Stimulated activated CD4-positive, alpha-beta T cell treated with anti-CD3 and anti-CD28 coated beads, TNF-alpha, amount 100 ng/mL, for 48 hours (primary cell): ENCODE measurements around the gene PDE3B.
"Not testable (repeated sequence)": the region's sequence is repeated elsewhere in the genome, so short reads cannot be mapped to it uniquely, and the experiment has no call there.

Experiments
- DNase-seq, 3 donors: peaks; one replicate each; pipeline ENCODE4 v3.0.0-alpha.2; 2020; ENCODE audit warnings: low read depth in 3 of 3

The PDE3B gene

DNA sequence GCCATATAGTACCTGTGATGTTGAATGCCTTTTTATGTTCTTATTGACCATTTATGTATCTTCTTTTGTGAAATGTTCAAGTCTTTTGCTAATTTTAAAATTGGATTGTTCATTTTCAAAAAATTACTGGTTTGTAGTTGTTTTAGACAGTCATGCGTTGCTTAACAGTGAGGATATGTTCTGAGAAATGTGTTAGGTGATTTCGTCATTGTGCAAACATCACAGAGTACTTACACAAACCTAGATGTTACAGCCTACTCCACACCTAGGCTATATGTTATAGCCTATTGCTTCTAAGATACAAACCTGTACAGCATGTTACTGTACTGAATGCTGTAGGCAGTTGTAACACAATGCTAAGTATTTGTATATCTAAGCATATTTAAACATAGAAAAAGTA is 32.5 kb downstream of the PDE3B start:
- DNase-seq: no peak

DNA sequence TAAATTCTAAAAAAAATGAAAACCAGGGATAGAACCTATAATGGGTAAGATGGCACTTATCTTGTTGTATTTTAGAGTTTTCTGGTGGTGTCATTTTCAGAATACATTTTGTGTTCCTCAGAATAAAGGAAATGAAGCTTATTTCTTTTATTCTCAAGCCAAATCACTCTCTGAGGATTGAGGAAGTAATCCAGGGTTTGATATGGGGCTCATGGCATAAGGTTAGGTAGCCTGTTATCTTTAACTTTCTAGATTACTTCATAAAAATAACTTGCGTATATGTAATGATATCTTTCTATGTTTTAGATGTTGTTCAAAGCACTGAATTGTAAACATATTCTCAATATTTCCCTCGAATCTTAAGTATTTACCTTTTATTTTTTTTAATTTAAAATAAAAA is 33.5 kb downstream of the PDE3B start:
- no peak for DNase-seq

DNA sequence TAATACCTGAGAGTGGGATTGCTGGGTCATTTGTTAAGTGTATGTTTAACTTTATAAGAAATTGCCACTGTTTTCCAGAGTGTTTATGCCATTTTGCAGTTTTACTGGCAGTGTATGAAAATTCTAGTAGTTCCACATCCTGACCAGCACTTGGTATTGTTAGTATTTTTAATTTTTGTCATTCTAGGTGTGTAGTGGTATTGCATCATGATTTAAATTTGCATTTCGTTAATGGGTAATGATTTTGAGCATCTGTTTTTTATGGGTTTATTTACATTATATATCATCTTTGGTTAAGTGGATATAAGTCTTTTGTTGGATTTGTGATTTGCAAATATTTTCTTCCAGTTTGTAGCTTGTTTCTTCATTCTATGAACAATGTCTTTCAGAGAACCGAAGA is 34.7 kb downstream of the PDE3B start:
- DNase-seq: no peak

DNA sequence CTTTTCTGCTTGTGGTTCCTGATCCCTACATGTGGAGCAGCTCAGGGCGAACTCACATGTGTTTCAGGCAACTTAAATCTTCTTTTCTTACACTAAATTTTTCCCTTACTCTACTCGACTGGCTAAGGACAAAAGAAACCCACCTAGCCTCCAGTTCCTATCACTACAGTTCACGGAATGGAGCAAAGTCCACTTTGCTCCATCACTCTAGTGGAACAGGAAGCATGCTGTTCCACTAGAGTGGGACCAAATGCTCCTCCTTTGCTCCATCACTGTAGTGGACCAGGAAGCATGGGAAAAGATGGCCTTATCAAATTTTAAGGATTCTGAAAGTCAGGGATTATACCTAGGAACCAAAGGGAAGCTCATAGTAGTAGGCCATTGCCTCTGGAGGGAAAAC is 36.1 kb downstream of the PDE3B start:
- no peak for DNase-seq

DNA sequence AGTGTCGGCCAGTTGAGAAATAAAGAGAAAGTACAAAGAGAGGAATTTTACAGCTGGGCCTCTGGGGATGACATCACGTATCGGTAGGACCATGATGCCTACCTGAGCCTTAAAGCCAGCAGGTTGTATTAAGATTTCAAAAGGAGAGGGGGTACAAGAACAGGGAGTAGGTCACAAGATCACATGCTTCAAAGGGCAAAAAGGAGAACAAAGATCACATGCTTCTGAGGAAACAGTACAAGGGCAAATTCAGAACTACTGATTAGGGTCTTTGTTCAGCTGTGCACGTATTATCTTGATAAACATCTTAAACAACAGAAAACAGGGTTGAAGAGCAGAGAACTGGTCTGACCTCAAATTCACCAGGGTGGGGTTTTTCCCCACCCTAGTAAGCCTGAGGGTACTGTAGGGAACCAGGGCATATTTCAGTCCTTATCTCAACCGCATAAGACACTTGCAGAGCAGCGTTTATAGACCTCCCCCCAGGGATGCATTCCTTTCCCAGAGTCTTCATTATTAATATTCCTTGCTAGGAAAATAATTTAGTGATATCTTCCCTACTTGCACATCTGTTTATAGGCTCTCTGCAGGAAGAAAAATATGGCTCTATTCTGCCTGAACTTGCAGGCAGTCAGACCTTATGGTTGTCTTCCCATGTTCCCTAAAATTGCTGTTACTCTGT is 40.8 kb downstream of the PDE3B start:
- DNase-seq: not testable (repeated sequence)

DNA sequence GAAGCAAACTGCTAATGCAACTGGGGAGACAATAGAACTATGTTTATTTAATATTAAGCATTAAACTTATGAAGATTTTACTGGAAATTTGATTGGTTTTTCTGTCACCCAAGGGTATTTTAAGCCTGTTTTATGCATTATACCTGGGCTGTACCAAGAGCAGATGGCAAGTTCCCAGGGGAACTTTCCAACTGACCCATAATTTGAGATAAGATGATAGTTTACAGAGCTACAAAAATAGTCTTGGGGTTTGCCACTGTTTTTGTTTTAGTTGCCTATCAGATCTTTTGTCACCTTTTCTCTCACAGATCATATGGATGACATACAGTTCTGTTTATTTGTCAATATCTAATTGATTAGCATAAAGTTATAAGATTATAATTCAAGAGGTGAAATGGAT is 43.9 kb downstream of the PDE3B start:
- no peak for DNase-seq

DNA sequence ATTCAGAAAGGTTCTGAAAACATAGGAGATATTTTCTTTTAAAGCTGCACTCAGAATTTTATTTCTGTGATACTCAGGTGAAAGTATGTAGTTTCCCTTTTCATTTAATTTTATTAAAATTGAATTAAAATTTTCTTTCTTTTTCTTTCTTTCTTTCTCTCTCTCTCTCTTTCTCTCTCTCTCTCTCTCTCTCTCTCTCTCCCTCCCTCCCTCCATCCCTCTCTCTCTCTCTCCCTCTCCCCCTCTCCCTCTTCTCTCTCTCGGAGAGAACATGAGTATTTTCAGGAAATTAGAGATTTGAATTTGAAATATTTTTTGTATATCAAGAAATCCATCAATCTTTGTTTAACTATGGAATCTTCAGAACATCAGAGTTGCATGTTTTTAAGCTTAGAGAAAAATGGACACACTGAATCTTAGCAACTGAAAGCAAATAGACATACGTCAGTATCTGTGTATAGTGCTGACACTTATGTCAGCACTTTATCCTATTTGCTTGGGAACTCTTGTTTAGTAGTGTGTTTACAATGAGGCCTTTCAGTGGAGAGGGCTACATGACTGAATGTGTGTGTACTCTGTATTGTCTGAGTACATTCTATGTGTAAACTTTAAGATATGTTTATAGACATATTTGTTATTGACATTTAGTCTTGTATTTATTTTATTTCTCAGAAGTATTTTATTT is 44.5 kb downstream of the PDE3B start:
- DNase-seq: no peak

DNA sequence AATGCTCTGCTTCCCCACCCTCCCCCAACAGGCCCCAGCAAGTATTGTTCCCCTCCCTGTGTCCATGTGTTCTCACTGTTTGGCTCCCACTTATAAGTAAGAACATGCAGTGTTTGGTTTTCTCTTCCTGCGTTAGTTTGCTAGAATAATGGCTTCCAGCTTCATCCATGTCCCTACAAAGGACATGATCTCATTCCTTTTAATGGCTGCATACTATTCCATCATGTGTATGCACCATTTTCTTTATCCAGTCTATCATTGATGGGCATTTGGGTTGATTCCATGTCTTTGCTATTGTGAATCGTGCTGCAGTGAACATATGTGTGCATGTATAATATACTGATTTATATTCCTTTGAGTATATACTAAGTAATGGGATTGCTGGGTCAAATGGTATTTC is 52.1 kb downstream of the PDE3B start:
- not testable (repeated sequence) for DNase-seq

DNA sequence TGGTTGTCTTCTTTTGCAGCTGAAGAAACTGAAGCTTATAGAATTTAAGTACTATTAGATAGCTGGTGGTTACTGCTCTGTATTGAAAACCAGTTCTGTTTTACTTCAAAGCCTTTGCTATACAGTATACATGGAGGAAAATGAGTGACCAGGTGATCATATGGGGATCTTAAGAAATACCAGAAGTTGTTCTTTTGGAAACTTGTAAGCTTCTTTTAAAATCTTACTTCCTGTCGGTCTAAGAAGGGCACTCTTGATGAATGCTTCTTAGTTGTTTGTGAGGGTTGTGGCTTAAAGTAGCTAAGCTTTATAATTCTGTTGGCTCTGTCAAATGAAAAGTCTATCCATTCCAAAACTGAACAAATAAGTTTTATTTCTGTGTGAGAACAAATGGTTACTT is 55.2 kb downstream of the PDE3B start:
- DNase-seq: no peak

DNA sequence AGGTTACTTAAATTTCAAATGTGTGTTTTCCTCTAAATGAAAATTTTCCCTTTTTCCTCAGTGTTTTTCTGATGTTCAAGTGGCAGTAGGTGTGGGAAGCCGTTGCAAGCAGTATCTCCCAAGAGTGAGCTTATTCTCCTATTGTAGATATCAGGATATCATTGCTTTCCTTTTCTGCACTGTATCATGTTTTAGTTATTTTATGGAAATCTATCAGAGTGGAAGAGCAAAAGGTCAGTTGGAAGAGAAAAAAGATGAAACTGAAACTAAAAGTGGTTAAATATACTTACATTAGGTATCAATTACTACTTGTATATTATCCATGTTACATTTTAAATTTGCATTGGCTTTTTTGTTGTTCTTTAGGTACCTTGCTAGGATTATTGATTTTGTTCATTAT is 57.0 kb downstream of the PDE3B start:
- DNase-seq: no peak

DNA sequence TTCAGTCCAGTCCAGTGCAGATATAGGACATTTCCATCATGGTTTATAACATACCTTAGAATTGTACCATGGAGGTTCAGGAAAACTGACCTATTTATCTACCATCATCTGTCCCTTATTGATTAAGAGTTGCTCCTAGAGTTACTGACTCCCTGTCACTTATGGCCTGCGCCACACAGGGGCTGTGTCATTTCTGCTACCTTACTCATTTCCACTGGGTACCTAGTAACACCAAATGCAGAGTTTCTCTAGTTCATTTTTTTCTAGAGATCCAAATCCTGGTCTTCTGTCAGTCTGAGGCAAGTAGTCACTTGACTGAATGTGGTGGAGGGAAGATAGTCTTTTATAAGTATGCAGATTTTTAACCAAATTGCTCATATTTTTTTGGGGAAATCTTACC is 59.2 kb downstream of the PDE3B start:
- no peak for DNase-seq

DNA sequence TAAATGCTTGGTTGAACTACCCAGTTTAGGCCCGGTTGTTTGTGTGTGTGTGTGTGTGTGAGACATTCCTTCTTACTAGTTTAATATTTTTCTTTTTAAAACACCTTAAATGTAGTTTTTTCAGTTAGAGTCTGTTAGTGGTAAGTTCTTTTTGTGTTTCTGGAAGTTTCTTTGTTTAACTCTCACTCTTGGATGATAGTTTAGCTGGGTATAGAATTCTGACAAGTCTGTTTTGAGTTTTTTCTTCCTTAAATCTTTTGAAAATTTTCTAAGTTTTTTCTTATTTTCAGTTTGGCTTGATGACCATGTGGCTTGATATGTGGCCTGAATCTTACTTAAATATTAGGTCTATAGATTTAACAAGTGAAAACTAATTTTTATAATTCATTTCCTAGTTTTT is 60.1 kb downstream of the PDE3B start:
- DNase-seq: no peak

DNA sequence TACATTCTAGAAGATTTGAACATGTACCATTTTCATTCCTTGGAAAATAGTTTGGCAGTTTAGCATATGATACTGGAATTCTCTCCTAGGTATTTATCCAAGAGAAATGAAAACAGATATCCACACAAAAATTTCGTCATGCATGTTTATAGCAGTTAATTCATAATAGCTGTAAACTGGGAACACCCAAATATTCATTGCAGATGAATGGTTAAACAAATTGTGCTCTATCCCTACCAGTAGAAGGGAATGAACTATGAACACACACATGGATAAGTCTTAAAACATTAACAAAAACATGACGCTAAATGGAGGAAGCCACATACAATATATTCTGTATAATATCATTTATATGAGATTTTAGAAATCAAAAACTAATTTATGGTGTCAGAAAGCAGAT is 61.5 kb downstream of the PDE3B start:
- no peak for DNase-seq

DNA sequence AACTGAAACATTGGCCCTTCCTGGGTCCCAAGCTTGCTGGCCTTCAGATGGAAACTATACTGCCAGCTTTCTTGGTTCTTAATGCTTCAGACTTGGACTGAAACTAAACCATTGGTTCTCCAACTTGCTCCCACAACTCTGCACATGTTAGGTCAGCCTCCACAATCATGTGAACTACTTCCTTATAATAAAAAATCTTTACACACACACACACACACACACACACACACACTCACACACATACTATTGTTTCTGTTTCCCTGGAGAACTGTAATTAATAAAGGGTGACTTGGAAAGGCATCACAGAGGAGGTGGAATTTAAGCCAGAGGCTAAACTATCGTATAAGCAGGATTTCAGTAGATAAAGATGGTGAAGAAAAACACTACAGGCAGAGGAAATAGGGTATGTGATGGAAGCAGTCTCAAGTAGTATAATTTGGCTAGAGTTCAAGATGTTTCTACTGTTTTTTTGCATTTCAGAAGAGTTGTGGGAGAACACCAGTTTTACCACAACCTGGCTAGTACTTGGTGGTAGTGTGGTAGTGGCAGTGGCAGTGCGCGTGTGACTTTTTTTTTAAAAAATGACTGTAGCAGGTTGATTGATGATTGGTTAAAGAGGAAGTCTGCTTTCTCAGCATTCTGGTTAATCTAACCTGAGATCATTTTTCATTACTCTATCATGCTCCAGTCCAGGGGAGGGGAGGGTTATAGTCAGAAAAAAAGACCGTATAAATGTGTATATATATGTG is 70.1 kb downstream of the PDE3B start:
- DNase-seq: peak in 1 of 3 donors; percentile 1

DNA sequence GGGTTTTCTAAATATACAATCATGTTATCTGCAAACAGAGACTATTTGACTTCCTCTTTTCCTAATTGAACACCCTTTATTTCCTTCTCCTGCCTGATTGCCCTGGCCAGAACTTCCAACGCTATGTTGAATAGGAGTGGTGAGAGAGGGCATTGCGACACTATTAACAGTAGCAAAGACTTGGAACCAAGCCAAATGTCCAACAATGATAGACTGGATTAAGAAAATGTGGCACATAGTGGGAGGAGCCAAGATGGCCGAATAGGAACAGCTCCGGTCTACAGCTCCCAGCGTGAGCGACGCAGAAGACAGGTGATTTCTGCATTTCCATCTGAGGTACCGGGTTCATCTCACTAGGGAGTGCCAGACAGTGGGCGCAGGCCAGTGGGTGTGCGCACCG is 72.1 kb downstream of the PDE3B start:
- DNase-seq: not testable (repeated sequence)

DNA sequence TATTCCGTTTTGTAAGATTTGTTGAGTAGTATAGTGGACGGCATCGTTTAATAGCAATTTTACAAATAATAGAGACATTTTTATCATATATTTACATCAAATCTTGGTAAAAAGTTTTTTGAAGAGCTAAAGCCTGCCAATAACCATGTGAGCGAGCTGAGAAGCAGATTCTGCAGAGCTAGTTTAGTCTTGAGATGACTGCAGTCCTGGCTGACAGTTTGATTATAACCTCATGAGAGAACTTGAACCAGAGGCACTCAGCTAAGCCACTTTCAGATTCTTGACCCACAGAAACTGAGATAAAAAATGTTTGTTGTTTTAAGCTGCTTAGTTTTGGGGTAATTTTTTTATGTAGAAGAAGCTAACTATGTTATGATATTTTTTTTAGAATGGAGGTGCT is 78.9 kb downstream of the PDE3B start:
- no peak for DNase-seq

DNA sequence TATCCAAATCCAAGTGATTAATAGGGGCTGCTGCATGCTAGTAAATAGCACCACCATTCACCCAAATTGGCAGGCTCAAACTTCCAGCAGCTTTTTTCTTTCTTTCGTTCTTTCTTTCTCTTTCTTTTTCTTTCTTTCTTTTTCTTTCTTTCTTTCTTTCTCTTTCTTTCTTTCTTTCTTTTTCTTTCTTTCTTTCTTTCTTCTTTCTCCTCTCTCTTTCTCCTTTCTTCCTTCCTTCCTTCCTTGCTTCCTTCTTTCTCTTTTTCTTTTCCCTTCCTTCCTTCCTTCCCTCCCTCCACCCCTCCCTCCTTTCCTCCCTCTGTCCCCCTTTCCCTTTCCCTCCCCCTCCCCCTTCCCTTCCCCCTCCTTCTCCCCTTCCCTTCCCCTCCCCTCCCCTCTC is 81.5 kb downstream of the PDE3B start:
- no peak for DNase-seq

DNA sequence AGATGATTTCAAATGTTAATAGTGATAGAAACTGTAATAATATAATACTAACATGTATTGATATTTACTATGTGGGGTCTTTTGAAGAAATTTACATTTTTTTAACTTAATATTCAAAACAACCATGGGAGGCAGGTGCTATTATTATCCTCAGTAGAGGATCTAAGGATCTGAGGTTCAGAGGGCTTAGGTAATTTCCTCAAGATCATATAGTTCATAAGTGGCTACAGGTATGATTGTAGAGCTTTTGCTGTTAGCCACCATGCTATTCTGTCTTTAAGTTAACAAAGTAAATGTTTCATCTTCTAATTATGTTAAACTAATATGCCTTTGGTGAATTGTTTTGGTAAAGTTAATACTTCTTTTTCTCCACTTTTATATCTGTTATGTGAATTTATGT is 83.6 kb downstream of the PDE3B start:
- DNase-seq: no peak

DNA sequence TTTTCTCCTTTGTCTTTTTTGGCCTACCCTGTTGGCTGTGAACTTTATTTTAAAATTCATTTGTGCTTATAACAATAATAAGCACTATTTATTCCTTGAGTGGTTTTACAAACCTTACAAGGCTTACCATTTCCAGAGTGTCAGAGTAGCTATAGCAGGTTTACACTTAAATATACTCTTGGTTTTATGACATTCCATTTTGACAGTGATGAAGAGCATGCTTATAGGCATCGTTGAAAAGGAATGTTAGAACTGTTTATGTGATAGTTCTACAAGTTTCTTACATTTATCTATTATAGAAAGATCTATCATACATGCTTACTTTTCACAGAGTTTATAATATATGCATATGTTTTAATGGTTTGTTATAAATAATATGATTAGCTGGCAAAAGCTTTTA is 84.1 kb downstream of the PDE3B start:
- DNase-seq: no peak

DNA sequence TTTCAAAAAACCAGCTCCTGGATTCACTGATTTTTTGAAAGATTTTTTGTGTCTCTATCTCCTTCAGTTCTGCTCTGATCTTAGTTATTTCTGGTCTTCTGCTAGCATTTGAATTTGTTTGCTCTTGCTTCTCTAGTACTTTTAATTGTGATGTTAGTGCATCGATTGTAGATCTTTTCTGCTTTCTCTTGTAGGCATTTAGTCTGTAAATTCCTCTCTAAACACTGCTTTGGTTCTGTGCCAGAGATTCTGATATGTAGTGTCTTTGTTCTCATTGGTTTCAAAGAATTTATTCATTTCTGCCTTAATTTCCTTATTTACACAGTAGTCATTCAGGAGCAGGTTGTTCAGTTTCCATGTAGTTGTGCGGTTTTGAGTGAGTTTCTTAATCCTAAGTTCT is 96.9 kb downstream of the PDE3B start:
- not testable (repeated sequence) for DNase-seq

DNA sequence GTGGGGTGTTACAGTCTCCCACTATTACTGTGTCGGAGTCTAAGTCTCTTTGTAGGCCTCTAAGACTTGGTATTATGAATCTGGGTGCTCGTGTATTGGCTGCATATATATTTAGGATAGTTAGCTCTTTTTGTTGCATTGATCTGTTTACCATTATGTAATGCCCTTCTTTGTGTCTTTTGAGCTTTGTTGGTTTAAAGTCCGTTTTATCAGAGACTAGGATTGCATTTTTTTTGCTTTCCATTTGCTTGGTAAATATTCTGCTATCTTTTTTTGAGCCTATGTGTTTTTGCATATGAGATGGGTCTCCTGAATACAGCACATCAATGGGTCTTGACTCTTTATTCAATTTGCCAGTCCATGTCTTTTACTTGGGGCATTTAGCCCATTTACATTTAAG is 97.6 kb downstream of the PDE3B start:
- no peak for DNase-seq

DNA sequence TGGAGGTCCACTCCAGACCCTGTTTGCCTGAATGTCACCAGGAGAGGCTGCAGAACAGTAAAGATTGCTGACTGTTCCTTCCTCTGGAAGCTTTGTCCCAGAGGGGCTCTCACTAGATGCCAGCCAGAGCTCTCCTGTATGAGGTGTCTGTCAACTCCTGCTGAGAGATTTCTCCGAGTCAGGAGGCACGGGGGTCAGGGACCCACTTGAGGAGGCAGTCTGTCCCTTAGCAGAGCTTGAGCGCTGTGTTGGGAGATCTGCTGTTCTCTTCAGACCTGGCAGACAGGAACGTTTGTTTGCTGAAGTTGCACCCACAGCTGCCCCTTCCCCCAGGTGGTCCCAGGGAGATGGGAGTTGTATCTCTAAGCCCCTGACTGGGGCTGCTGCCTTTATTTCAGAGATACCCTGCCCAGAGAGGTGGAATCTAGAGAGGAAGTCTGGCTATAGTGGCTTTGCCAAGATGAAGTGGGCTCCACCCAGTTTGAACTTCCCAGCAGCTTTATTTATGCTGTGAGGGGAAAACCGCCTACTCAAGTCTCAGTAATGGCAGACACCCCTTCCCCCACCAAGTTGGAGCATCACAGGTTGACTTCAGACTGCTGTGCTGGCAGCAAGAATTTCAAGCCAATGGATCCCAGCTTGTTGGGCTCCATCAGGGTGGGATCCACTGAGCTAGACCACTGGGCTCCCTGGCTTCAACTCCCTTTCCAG is 99.4 kb downstream of the PDE3B start:
- DNase-seq: no peak
